Spleen (tissue), 7 donors: ENCODE measurements around the gene ANO2.
"Not testable (repeated sequence)": the region's sequence is repeated elsewhere in the genome, so short reads cannot be mapped to it uniquely, and the experiment has no call there.

Source experiments
- POLR2A ChIP-seq, 3 donors: fragments of 450-650 bp; IDR thresholded peaks; one replicate each; pipeline ENCODE4 v1.5.1; 2017; ENCODE audit warnings: antibody characterized with exemption in 3 of 3, mild to moderate bottlenecking in 1 of 3
- POLR2AphosphoS5 ChIP-seq, 3 donors: sonication (generic); formaldehyde crosslinking; IDR thresholded peaks; one replicate each; pipeline ENCODE4 v1.5.1; 2017; ENCODE audit warnings: antibody characterized with exemption in 3 of 3
- TF ChIP-seq, protein P1 (sequence below), 11 experiments: fragments of 200-600 bp in 7 of 11; fragments of 450-650 bp in 4 of 11; sonication (generic) in 4 of 11; IDR thresholded peaks in 8 of 11; conservative IDR thresholded peaks in 3 of 11; 1 replicate in 7 of 11; 2 replicates in 4 of 11; pipeline versions ENCODE4 v1.4.0 to v1.8.0; 2016 to 2021; ENCODE audit warnings: antibody characterized with exemption in 11 of 11, inconsistent platforms in 4 of 11, mild to moderate bottlenecking in 1 of 11
- donor health status: DM: no; HTN: no; CAD: no; lungs with moderate emphysema.
- donor health status: DM: no; HTN: no; CAD: no.
- donor health status: DM: no; HTN: no; CAD: no.

GRCh38 chr12:5825761-5826160 is 119.3 kb downstream of the ANO2 start:
- TF ChIP-seq, protein P1, sequence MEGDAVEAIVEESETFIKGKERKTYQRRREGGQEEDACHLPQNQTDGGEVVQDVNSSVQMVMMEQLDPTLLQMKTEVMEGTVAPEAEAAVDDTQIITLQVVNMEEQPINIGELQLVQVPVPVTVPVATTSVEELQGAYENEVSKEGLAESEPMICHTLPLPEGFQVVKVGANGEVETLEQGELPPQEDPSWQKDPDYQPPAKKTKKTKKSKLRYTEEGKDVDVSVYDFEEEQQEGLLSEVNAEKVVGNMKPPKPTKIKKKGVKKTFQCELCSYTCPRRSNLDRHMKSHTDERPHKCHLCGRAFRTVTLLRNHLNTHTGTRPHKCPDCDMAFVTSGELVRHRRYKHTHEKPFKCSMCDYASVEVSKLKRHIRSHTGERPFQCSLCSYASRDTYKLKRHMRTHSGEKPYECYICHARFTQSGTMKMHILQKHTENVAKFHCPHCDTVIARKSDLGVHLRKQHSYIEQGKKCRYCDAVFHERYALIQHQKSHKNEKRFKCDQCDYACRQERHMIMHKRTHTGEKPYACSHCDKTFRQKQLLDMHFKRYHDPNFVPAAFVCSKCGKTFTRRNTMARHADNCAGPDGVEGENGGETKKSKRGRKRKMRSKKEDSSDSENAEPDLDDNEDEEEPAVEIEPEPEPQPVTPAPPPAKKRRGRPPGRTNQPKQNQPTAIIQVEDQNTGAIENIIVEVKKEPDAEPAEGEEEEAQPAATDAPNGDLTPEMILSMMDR (IDR thresholded peaks at IDR 0.05 in 8 of 11, conservative IDR thresholded peaks at IDR 0.05 in 3 of 11), result not testable (repeated sequence)
- not testable (repeated sequence) for TF ChIP-seq POLR2A, POLR2AphosphoS5 (IDR thresholded peaks at IDR 0.05)
